Measurements from ENCODE around the gene PUM1.

PUM1 gene

GRCh38 chr1:30933874-30934252, 131.7 kb downstream of the PUM1 start:
- Histone ChIP-seq H3K4me3 (ENCODE audit: insufficient read depth, low read depth, low read length) (no peak overlapping the region), H3K27me3 (ENCODE audit: control insufficient read depth, insufficient read depth, low read length, poor library complexity, severe bottlenecking) (no peaks in the 10 kb centered on the region), H3K4me1 (ENCODE audit: control insufficient read depth, insufficient read depth, low read length) (peaks cover 7% of the 10 kb centered on the region), H3K36me3 (ENCODE audit: control insufficient read depth, insufficient read depth, low read length) (peaks cover 42% of the 10 kb centered on the region), H3K9me3 (ENCODE audit: control insufficient read depth, low read length) (no peaks in the 10 kb centered on the region), H3K27ac (ENCODE audit: insufficient read depth, low read depth, low read length, poor library complexity, severe bottlenecking) (no peak overlapping the region)
- 88 to 89% methylated on average over 4 of the region's 4 CpGs for WGBS, 2 experiments

- 89 to 91% methylated on average over 6 of the region's 6 CpGs for WGBS, 2 experiments
- Histone ChIP-seq H3K4me3 (ENCODE audit: insufficient read depth, low read depth, low read length) (no peak overlapping the region), H3K9me3 (ENCODE audit: control insufficient read depth, low read length) (no peaks in the 10 kb centered on the region), H3K4me1 (ENCODE audit: control insufficient read depth, insufficient read depth, low read length) (no peaks in the 10 kb centered on the region), H3K36me3 (ENCODE audit: control insufficient read depth, insufficient read depth, low read length) (peaks cover 22% of the 10 kb centered on the region), H3K27ac (ENCODE audit: insufficient read depth, low read depth, low read length, poor library complexity, severe bottlenecking) (no peak overlapping the region), H3K27me3 (ENCODE audit: control insufficient read depth, insufficient read depth, low read length, poor library complexity, severe bottlenecking) (no peaks in the 10 kb centered on the region)
Measured at GRCh38 chr1:30930631-30931173, 134.8 kb downstream of the PUM1 start.

DNA sequence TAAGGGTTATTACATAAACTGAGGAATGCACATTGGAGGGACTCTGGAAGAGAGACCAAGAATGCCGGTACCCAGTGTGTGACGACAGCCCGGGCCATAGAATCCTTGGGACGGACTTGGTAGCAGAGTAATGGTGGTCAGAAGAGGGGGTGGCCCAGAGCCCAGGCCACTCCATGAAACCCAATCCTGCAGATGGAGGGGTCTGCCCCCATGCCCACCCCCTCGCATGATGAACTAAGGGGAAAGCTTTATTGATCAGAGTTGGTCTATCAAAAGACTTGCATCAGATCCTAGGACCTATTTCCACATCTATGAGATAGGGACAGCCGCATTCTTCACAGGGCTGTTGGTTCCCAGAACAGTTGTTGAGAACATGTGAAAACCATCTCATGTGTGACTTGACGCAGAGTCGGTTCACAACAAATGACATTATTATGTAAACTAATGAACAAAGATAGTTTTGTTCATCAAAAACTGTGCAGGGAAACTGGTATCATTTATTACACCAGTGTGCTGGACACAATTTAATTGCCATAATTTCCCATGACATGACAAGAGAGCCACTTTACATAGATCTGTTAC, 135.5 kb downstream of the PUM1 start:
- 91 to 94% methylated on average over 7 to 8 of the region's 8 CpGs for WGBS, 2 experiments
- H3K27ac ChIP-seq (ENCODE audit: insufficient read depth, low read depth, low read length, poor library complexity, severe bottlenecking) = no peak overlapping the region

GRCh38 chr1:30929135-30929889, 136.2 kb downstream of the PUM1 start:
- Histone ChIP-seq H3K27me3 (ENCODE audit: control insufficient read depth, insufficient read depth, low read length, poor library complexity, severe bottlenecking) (no peaks in the 10 kb centered on the region), H3K4me1 (ENCODE audit: control insufficient read depth, insufficient read depth, low read length) (no peaks in the 10 kb centered on the region), H3K27ac (ENCODE audit: insufficient read depth, low read depth, low read length, poor library complexity, severe bottlenecking) (no peak overlapping the region), H3K36me3 (ENCODE audit: control insufficient read depth, insufficient read depth, low read length) (peaks cover 12% of the 10 kb centered on the region), H3K9me3 (ENCODE audit: control insufficient read depth, low read length) (no peaks in the 10 kb centered on the region), H3K4me3 (ENCODE audit: insufficient read depth, low read depth, low read length) (no peak overlapping the region)
- WGBS, 2 experiments = 49 to 54% methylated on average over 6 of the region's 6 CpGs

More for the DNA sequence above, 135.5 kb downstream of the PUM1 start:
- Histone ChIP-seq H3K4me3 (ENCODE audit: insufficient read depth, low read depth, low read length) (no peak overlapping the region), H3K4me1 (ENCODE audit: control insufficient read depth, insufficient read depth, low read length) (no peaks in the 10 kb centered on the region), H3K9me3 (ENCODE audit: control insufficient read depth, low read length) (no peaks in the 10 kb centered on the region), H3K36me3 (ENCODE audit: control insufficient read depth, insufficient read depth, low read length) (peaks cover 18% of the 10 kb centered on the region), H3K27me3 (ENCODE audit: control insufficient read depth, insufficient read depth, low read length, poor library complexity, severe bottlenecking) (no peaks in the 10 kb centered on the region)

DNA sequence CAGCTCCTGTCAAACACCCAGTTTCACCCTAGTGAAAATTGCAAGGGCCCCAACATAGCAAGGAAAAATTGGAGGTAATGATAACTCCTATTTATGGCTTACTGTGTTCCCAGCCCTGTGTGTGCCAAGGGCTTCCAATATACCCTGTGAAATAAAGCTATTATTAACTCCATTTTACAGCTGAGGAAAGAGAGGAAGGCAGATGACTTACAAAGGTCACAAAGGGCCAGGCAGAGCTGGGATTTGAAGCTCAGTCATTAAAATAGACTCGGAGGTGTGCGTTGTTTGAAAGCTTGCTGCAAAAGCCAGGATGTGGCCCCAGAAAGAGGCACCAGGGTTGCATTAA, 136.8 kb downstream of the PUM1 start:
- 94 to 96% methylated on average over 2 of the region's 2 CpGs for WGBS, 2 experiments

DNA sequence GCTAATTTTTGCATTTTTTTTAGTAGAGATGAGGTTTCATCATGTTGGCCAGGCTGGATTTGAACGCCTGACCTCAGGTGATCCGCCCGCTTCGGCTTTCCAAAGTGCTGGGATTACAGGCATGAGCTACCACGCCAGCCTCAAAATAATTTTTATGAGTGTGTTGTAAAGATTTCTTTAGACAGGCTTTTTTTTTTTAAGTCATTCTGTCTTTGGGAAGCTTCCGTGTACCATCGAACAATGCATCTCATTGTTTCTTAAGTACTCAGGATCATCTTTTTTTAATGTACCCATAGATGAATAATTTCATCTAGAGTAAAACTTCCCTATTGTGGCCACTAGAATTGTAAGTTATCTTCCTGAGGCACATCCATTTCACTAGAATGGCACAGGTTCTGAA, 137.3 kb downstream of the PUM1 start:
- WGBS, 2 experiments = 91 to 92% methylated on average over 7 of the region's 7 CpGs
- no peak overlapping the region for H3K4me3 ChIP-seq (ENCODE audit: insufficient read depth, low read depth, low read length)
- no peaks in the 10 kb centered on the region for H3K4me1 ChIP-seq (ENCODE audit: control insufficient read depth, insufficient read depth, low read length)
- H3K36me3 ChIP-seq (ENCODE audit: control insufficient read depth, insufficient read depth, low read length) = peaks cover 6% of the 10 kb centered on the region
- H3K9me3 ChIP-seq (ENCODE audit: control insufficient read depth, low read length) = no peaks in the 10 kb centered on the region
- H3K27me3 ChIP-seq (ENCODE audit: control insufficient read depth, insufficient read depth, low read length, poor library complexity, severe bottlenecking) = no peaks in the 10 kb centered on the region
- H3K27ac ChIP-seq (ENCODE audit: insufficient read depth, low read depth, low read length, poor library complexity, severe bottlenecking) = no peak overlapping the region

More for the DNA sequence above, 136.8 kb downstream of the PUM1 start:
- H3K27ac ChIP-seq (ENCODE audit: insufficient read depth, low read depth, low read length, poor library complexity, severe bottlenecking) = no peak overlapping the region
- H3K4me1 ChIP-seq (ENCODE audit: control insufficient read depth, insufficient read depth, low read length) = no peaks in the 10 kb centered on the region
- H3K9me3 ChIP-seq (ENCODE audit: control insufficient read depth, low read length) = no peaks in the 10 kb centered on the region
- peaks cover 9% of the 10 kb centered on the region for H3K36me3 ChIP-seq (ENCODE audit: control insufficient read depth, insufficient read depth, low read length)
- no peak overlapping the region for H3K4me3 ChIP-seq (ENCODE audit: insufficient read depth, low read depth, low read length)
- H3K27me3 ChIP-seq (ENCODE audit: control insufficient read depth, insufficient read depth, low read length, poor library complexity, severe bottlenecking) = no peaks in the 10 kb centered on the region

GRCh38 chr1:30927448-30927847, 138.1 kb downstream of the PUM1 start:
- no peaks in the 10 kb centered on the region for H3K4me1 ChIP-seq (ENCODE audit: control insufficient read depth, insufficient read depth, low read length)
- no peaks in the 10 kb centered on the region for H3K9me3 ChIP-seq (ENCODE audit: control insufficient read depth, low read length)
- no peak overlapping the region for H3K27ac ChIP-seq (ENCODE audit: insufficient read depth, low read depth, low read length, poor library complexity, severe bottlenecking)
- no peaks in the 10 kb centered on the region for H3K36me3 ChIP-seq (ENCODE audit: control insufficient read depth, insufficient read depth, low read length)
- WGBS, 2 experiments = 93 to 94% methylated on average over 3 of the region's 3 CpGs
- H3K4me3 ChIP-seq (ENCODE audit: insufficient read depth, low read depth, low read length) = no peak overlapping the region
- H3K27me3 ChIP-seq (ENCODE audit: control insufficient read depth, insufficient read depth, low read length, poor library complexity, severe bottlenecking) = no peaks in the 10 kb centered on the region

- Histone ChIP-seq H3K4me3 (ENCODE audit: insufficient read depth, low read depth, low read length) (no peak overlapping the region), H3K4me1 (ENCODE audit: control insufficient read depth, insufficient read depth, low read length) (no peaks in the 10 kb centered on the region), H3K27me3 (ENCODE audit: control insufficient read depth, insufficient read depth, low read length, poor library complexity, severe bottlenecking) (no peaks in the 10 kb centered on the region), H3K27ac (ENCODE audit: insufficient read depth, low read depth, low read length, poor library complexity, severe bottlenecking) (no peak overlapping the region), H3K36me3 (ENCODE audit: control insufficient read depth, insufficient read depth, low read length) (no peaks in the 10 kb centered on the region), H3K9me3 (ENCODE audit: control insufficient read depth, low read length) (no peaks in the 10 kb centered on the region)
- 100% methylated on average over 1 of the region's 1 CpG for WGBS, 2 experiments
Measured at GRCh38 chr1:30923597-30923996, 141.9 kb downstream of the PUM1 start.

GRCh38 chr1:30920827-30921226, 144.7 kb downstream of the PUM1 start:
- H3K27ac ChIP-seq (ENCODE audit: insufficient read depth, low read depth, low read length, poor library complexity, severe bottlenecking) = no peak overlapping the region
- no peaks in the 10 kb centered on the region for H3K4me1 ChIP-seq (ENCODE audit: control insufficient read depth, insufficient read depth, low read length)
- 93 to 97% methylated on average over 6 to 7 of the region's 7 CpGs for WGBS, 2 experiments
- H3K27me3 ChIP-seq (ENCODE audit: control insufficient read depth, insufficient read depth, low read length, poor library complexity, severe bottlenecking) = no peaks in the 10 kb centered on the region
- no peak overlapping the region for H3K4me3 ChIP-seq (ENCODE audit: insufficient read depth, low read depth, low read length)
- no peaks in the 10 kb centered on the region for H3K36me3 ChIP-seq (ENCODE audit: control insufficient read depth, insufficient read depth, low read length)
- no peaks in the 10 kb centered on the region for H3K9me3 ChIP-seq (ENCODE audit: control insufficient read depth, low read length)

- no peaks in the 10 kb centered on the region for H3K27me3 ChIP-seq (ENCODE audit: control insufficient read depth, insufficient read depth, low read length, poor library complexity, severe bottlenecking)
- H3K4me3 ChIP-seq (ENCODE audit: insufficient read depth, low read depth, low read length) = no peak overlapping the region
- 94% methylated on average over 10 of the region's 10 CpGs for WGBS, 2 experiments
- H3K36me3 ChIP-seq (ENCODE audit: control insufficient read depth, insufficient read depth, low read length) = no peaks in the 10 kb centered on the region
- no peaks in the 10 kb centered on the region for H3K4me1 ChIP-seq (ENCODE audit: control insufficient read depth, insufficient read depth, low read length)
- no peaks in the 10 kb centered on the region for H3K9me3 ChIP-seq (ENCODE audit: control insufficient read depth, low read length)
- no peak overlapping the region for H3K27ac ChIP-seq (ENCODE audit: insufficient read depth, low read depth, low read length, poor library complexity, severe bottlenecking)
Measured at GRCh38 chr1:30919025-30919881, 146.3 kb downstream of the PUM1 start.

Measured in ectodermal cell (in vitro differentiated cells).